Smooth muscle cell (in vitro differentiated cells): Measurements from ENCODE around the gene ATG13. TPM values are rescaled to one million over a fixed set of nuclear protein-coding genes. Genes with fewer than 3 reads are reported as not detected.

Experiments
- polyA plus RNA-seq: library from polyadenylated mRNA; unstranded; fragments of >200 nt; fragmentation: Nextera tagmentation; extraction: Ambion mirVana; gene quantifications from 2 replicates; pipeline ENCODE4 v1.2.1, GENCODE V29; 2016
- total RNA-seq: library from RNA; depleted of rRNA; stranded (reverse); fragments of >200 nt; gene quantifications from 2 replicates; pipeline ENCODE4 v1.2.3, GENCODE V29; 2014

Gene ATG13
- total and polyA plus RNA-seq, 2 experiments from 2014 or later: 66.3 to 96.5 TPM

Other genes starting within 250 kb of the ATG13 start
- 403 and 490 TPM in 2 replicates for gene MDK, start 235.9 kb upstream of the ATG13 start, total RNA-seq
- 667 and 755 TPM in 2 replicates for gene MDK, start 235.9 kb upstream of the ATG13 start, polyA plus RNA-seq
- gene CHRM4, start 225.8 kb upstream of the ATG13 start, total RNA-seq: 4.7 and 5.6 TPM in 2 replicates
- 11.1 and 20.0 TPM in 2 replicates for gene CHRM4, start 225.8 kb upstream of the ATG13 start, polyA plus RNA-seq
- gene AMBRA1, start 23.5 kb upstream of the ATG13 start, total RNA-seq: 24.2 and 38.3 TPM in 2 replicates
- gene AMBRA1, start 23.5 kb upstream of the ATG13 start, polyA plus RNA-seq: 10.3 and 11.5 TPM in 2 replicates
- gene HARBI1, start 326 bp upstream of the ATG13 start, total RNA-seq: 2.5 and 2.9 TPM in 2 replicates
- 2.4 and 5.1 TPM in 2 replicates for gene HARBI1, start 326 bp upstream of the ATG13 start, polyA plus RNA-seq
- gene ARHGAP1, start 83.1 kb downstream of the ATG13 start, total RNA-seq: 31.0 and 40.9 TPM in 2 replicates
- gene ARHGAP1, start 83.1 kb downstream of the ATG13 start, polyA plus RNA-seq: 92.8 and 98.4 TPM in 2 replicates
- gene ZNF408, start 83.5 kb downstream of the ATG13 start, total RNA-seq: 6.2 and 13.3 TPM in 2 replicates
- 15.8 and 24.1 TPM in 2 replicates for gene ZNF408, start 83.5 kb downstream of the ATG13 start, polyA plus RNA-seq
- gene F2, start 101.7 kb downstream of the ATG13 start, total RNA-seq: 0.27 TPM in 1 of 2 replicates, not detected in the other
- 0.21 TPM in 1 of 2 replicates, not detected in the other for gene F2, start 101.7 kb downstream of the ATG13 start, polyA plus RNA-seq
- 57.0 and 63.5 TPM in 2 replicates for gene CKAP5, start 228.7 kb downstream of the ATG13 start, total RNA-seq
- gene CKAP5, start 228.7 kb downstream of the ATG13 start, polyA plus RNA-seq: 24.5 and 30.7 TPM in 2 replicates